Activated gamma-delta T cell (primary cell): ENCODE measurements around the gene AP5S1.
"Not testable (repeated sequence)": the region's sequence is repeated elsewhere in the genome, so short reads cannot be mapped to it uniquely, and the experiment has no call there.

ENCODE experiments used
- DNase-seq: peaks from one replicate; lab custom pipeline; 2025; lab: John Stamatoyannopoulos, UW

The AP5S1 gene

GRCh38 chr20:3794168-3794567, 26.2 kb upstream of the AP5S1 start:
- not testable (repeated sequence) for DNase-seq

GRCh38 chr20:3794701-3795420, 25.5 kb upstream of the AP5S1 start:
- DNase-seq: no peak

GRCh38 chr20:3795511-3796468, 24.6 kb upstream of the AP5S1 start, which contains the start of gene CDC25B:
CDC25B (plus strand) TSS chr20:3796310; CDS start chr20:3796532, 222 bp downstream.
- DNase-seq: peak; percentile 79

GRCh38 chr20:3796477-3797225, 23.7 kb upstream of the AP5S1 start:
- no peak for DNase-seq

GRCh38 chr20:3797226-3797545, 23.2 kb upstream of the AP5S1 start:
- DNase-seq: no peak

- no peak for DNase-seq
These were observed 22.6 kb upstream of the AP5S1 start for GRCh38 chr20:3797592-3798372.

- DNase-seq: no peak
These were observed 22.0 kb upstream of the AP5S1 start for GRCh38 chr20:3798373-3798768.

- no peak for DNase-seq
These were observed 21.5 kb upstream of the AP5S1 start for GRCh38 chr20:3798908-3799248.

GRCh38 chr20:3800256-3800877, 20.0 kb upstream of the AP5S1 start:
- DNase-seq: no peak

GRCh38 chr20:3800878-3801260, 19.5 kb upstream of the AP5S1 start:
- no peak for DNase-seq

GRCh38 chr20:3801299-3801698, 19.0 kb upstream of the AP5S1 start:
- no peak for DNase-seq

- no peak for DNase-seq
These were observed 18.5 kb upstream of the AP5S1 start for GRCh38 chr20:3801846-3802245.

GRCh38 chr20:3802524-3803239, 17.7 kb upstream of the AP5S1 start:
- no peak for DNase-seq

- no peak for DNase-seq
These were observed 17.1 kb upstream of the AP5S1 start for GRCh38 chr20:3803289-3803688.

- no peak for DNase-seq
These were observed 16.5 kb upstream of the AP5S1 start for GRCh38 chr20:3803854-3804253.

- DNase-seq: no peak
These were observed 16.0 kb upstream of the AP5S1 start for GRCh38 chr20:3804254-3804751.

- no peak for DNase-seq
These were observed 15.6 kb upstream of the AP5S1 start for GRCh38 chr20:3804781-3805180.

GRCh38 chr20:3808544-3808943, 11.8 kb upstream of the AP5S1 start:
- DNase-seq: no peak

- DNase-seq: peak; percentile 82
These were observed 8.7 kb upstream of the AP5S1 start for GRCh38 chr20:3811467-3812258.

- no peak for DNase-seq
These were observed 8.1 kb upstream of the AP5S1 start for GRCh38 chr20:3812259-3812681.
